ENCODE results near the gene KLK14. TPM values are rescaled to one million over a fixed set of nuclear protein-coding genes. Genes with fewer than 3 reads are reported as not detected.
A peak's percentile ranks its signal among the peaks of the same experiment; 100 is the strongest.

Gene KLK14
- total RNA-seq, 1 donor from 2014 or later = 1.5 TPM

- no peak for TF ChIP-seq CTCF (IDR thresholded peaks at IDR 0.05; ENCODE audit: partially characterized antibody, unreplicated experiment)
- peaks cover 5% of the 10 kb centered on the region for H3K27me3 Mint-ChIP-seq (ENCODE audit: unreplicated experiment)
- H3K4me3 Mint-ChIP-seq (ENCODE audit: unreplicated experiment) = peak overlapping the region; percentile 89
- DNase-seq = no peak
- no peaks in the 10 kb centered on the region for H3K36me3 Mint-ChIP-seq (ENCODE audit: unreplicated experiment)
- H3K9me3 Mint-ChIP-seq (ENCODE audit: unreplicated experiment) = peaks cover 7% of the 10 kb centered on the region
- H3K27ac Mint-ChIP-seq (ENCODE audit: unreplicated experiment) = peak overlapping the region; percentile 96
- H3K4me1 Mint-ChIP-seq (ENCODE audit: low read depth, unreplicated experiment) = peaks cover 8% of the 10 kb centered on the region
Measured at GRCh38 chr19:51108805-51109146, 26.1 kb upstream of the KLK14 start.

GRCh38 chr19:51108066-51108804, 25.5 kb upstream of the KLK14 start, which contains the start of gene CTU1:
Gene CTU1 (minus strand): TSS chr19:51108409. CDS start chr19:51104569, 3,840 bp downstream.
- H3K4me1 Mint-ChIP-seq (ENCODE audit: low read depth, unreplicated experiment) = peaks cover 8% of the 10 kb centered on the region
- H3K36me3 Mint-ChIP-seq (ENCODE audit: unreplicated experiment) = no peaks in the 10 kb centered on the region
- peak; percentile 98 for DNase-seq
- H3K27me3 Mint-ChIP-seq (ENCODE audit: unreplicated experiment) = peaks cover 5% of the 10 kb centered on the region
- H3K27ac Mint-ChIP-seq (ENCODE audit: unreplicated experiment) = peak within 1 kb of the TSS; percentile 96
- TF ChIP-seq CTCF (IDR thresholded peaks at IDR 0.05; ENCODE audit: partially characterized antibody, unreplicated experiment) = no peak
- peak within 1 kb of the TSS; percentile 89 for H3K4me3 Mint-ChIP-seq (ENCODE audit: unreplicated experiment)
- peaks cover 7% of the 10 kb centered on the region for H3K9me3 Mint-ChIP-seq (ENCODE audit: unreplicated experiment)

GRCh38 chr19:51107406-51108065, 24.8 kb upstream of the KLK14 start:
- peaks cover 5% of the 10 kb centered on the region for H3K27me3 Mint-ChIP-seq (ENCODE audit: unreplicated experiment)
- DNase-seq = peak; percentile 77
- no peak for TF ChIP-seq CTCF (IDR thresholded peaks at IDR 0.05; ENCODE audit: partially characterized antibody, unreplicated experiment)
- peak overlapping the region; percentile 96 for H3K27ac Mint-ChIP-seq (ENCODE audit: unreplicated experiment)
- peaks cover 8% of the 10 kb centered on the region for H3K4me1 Mint-ChIP-seq (ENCODE audit: low read depth, unreplicated experiment)
- H3K9me3 Mint-ChIP-seq (ENCODE audit: unreplicated experiment) = peaks cover 7% of the 10 kb centered on the region
- H3K4me3 Mint-ChIP-seq (ENCODE audit: unreplicated experiment) = peak overlapping the region; percentile 89
- no peaks in the 10 kb centered on the region for H3K36me3 Mint-ChIP-seq (ENCODE audit: unreplicated experiment)

GRCh38 chr19:51103926-51104341, 21.2 kb upstream of the KLK14 start:
- peaks cover 10% of the 10 kb centered on the region for H3K4me1 Mint-ChIP-seq (ENCODE audit: low read depth, unreplicated experiment)
- no peaks in the 10 kb centered on the region for H3K36me3 Mint-ChIP-seq (ENCODE audit: unreplicated experiment)
- H3K27me3 Mint-ChIP-seq (ENCODE audit: unreplicated experiment) = peaks cover 8% of the 10 kb centered on the region
- peaks cover 7% of the 10 kb centered on the region for H3K9me3 Mint-ChIP-seq (ENCODE audit: unreplicated experiment)
- no peak overlapping the region for H3K4me3 Mint-ChIP-seq (ENCODE audit: unreplicated experiment)
- no peak overlapping the region for H3K27ac Mint-ChIP-seq (ENCODE audit: unreplicated experiment)
- TF ChIP-seq CTCF (IDR thresholded peaks at IDR 0.05; ENCODE audit: partially characterized antibody, unreplicated experiment) = no peak
- no peak for DNase-seq

- Mint-ChIP-seq H3K27me3 (ENCODE audit: unreplicated experiment) (peaks cover 8% of the 10 kb centered on the region), H3K4me1 (ENCODE audit: low read depth, unreplicated experiment) (peaks cover 10% of the 10 kb centered on the region), H3K36me3 (ENCODE audit: unreplicated experiment) (no peaks in the 10 kb centered on the region), H3K27ac (ENCODE audit: unreplicated experiment) (no peak overlapping the region), H3K4me3 (ENCODE audit: unreplicated experiment) (no peak overlapping the region), H3K9me3 (ENCODE audit: unreplicated experiment) (peaks cover 4% of the 10 kb centered on the region)
- TF ChIP-seq CTCF (IDR thresholded peaks at IDR 0.05; ENCODE audit: partially characterized antibody, unreplicated experiment) = no peak
- DNase-seq = no peak
Measured at GRCh38 chr19:51102991-51103390, 20.3 kb upstream of the KLK14 start.
